DMS 273 treated with DMSO at 0.1 percent for 48 hours (cell line): ENCODE measurements around the gene AGBL4.

Experiments used
- DNase-seq: peaks from one replicate; lab custom pipeline; 2025; lab: John Stamatoyannopoulos, UW

Gene AGBL4

DNA sequence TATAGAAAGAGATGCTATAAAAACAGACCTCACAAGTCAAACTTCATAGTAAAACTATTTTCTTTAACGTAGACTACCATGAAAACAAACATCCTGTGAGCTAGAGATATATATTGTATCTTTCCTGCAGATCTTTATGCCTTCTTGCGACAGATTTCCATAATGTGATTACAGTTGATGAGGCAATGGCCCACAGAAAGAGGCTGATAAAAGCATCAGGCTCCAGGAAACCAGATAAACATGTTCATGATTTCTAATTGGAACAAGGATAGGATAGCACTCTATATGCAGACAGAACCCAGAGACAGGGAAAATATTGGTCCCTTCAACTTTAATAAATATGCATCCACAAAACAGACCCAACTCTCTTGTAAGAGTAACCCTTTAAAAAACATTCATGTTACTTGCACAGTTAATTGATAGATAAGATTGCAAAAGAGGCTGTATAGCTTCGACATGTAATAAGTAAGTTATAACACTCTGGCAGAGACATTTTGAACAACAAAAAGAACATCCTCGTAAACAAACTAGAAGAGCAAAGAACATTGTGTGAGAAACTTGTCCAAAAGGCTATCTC is 329.4 kb downstream of the AGBL4 start:
- no peak for DNase-seq

DNA sequence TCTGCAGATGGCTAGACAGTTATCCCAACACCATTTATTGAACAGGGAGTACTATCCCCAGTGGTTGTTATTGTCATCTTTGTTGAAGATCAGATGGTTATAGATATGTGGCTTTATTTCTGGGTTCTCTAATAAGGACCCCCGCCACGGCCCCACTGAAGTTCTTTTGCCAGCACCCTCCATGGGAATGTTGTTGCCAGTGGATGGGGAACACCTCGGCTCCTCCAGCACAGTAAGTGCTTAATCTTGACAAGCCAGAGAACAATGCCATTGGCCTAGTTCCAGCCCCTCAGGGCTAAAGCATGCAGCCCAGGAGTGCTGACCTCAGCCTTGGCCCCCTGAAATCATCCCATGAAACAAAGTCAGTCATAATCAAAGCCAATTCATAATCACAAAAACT is 337.6 kb downstream of the AGBL4 start:
- no peak for DNase-seq

DNA sequence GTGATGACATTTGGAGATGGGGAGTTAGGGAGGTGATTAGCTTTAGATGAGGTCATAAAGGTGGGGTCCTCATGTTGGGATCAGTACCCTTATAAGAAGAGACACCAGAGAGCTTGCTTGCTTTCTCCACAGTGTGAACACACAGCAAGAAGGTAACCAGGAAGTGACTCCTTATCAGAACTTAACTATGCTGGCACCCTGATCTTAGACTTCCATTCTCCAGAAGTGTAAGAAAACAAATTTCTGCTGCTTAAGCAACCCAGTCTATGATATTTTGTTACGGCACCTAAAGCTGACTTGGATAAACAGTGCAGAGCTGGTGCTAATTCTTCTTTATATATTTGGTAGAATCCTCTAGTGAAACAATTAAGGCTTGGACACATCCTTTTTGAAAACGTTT is 346.0 kb downstream of the AGBL4 start:
- no peak for DNase-seq

DNA sequence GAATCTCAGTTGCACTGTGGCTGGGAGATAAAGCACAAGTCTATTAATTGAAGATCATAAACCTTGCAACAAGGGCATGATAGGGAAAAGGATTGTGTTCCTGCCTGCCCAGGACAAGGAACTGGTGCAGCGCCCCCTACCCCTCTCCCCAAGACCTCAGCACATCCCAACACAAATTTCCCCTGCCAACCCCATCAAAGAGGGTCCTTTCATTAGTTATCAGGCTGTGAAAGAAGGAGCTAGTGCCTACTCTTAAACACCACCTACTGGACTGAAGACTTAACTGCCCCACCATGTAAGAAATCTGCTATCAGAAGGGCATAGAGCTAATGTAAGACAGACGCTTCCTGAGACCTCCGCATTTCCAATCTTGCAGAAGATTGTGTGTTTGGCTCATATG is 372.6 kb downstream of the AGBL4 start:
- DNase-seq, result no peak

DNA sequence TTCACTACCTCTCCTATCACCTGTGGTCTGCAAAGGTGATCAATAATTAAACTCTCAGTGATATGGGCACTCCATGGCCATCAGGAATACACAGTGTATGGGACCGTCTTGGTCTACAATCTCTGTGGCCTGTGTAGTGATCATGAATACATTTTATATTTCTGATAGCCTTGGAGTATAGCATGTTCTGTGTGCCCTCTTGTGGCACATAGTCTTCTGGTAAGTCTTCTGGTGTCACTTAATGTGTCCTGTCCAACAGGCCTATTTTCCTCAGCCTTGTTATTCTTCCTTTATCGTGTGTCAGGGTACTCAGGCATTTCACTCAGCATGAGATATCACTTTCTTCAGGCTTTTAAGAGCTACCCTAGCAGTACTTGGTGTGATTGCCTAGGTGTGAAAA is 393.6 kb downstream of the AGBL4 start:
- DNase-seq, result no peak

DNA sequence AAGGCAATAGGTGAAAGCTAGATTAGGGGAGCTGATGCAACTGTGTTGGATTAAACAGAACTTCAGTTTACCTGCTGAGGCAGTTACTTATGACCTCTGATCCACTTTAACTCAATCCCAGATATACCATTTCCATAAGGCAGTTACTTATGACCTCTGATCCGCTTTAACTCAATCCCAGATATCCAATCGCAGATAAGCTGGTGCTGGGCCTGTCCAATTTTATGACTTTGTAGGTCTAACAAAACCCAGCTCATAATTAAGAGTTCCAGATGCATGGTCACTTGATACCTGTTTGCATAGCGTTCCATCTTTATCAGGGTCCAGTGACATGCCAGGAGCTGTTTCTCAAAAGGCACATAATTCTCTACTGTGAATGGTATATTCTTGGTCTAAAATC is 396.0 kb downstream of the AGBL4 start:
- no peak for DNase-seq

DNA sequence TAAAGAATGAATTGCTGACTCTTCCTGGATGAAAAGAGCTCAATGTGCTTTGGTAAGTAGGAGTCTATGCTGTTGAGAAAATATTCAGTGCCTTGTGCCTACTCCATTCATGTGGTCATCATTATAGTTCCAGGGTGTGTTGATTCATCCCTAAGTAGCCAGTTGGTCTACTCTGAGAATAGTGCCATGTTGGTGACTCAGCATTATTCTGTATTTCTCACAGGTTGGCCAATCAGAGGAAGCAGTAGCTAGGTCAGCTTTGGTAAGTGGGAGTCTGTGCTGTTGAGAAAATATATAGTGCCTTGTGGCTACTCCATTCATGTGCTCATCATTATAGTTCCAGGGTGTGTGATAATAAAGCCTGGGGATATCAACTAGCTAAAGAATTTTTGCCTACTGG is 397.3 kb downstream of the AGBL4 start:
- DNase-seq, result no peak

DNA sequence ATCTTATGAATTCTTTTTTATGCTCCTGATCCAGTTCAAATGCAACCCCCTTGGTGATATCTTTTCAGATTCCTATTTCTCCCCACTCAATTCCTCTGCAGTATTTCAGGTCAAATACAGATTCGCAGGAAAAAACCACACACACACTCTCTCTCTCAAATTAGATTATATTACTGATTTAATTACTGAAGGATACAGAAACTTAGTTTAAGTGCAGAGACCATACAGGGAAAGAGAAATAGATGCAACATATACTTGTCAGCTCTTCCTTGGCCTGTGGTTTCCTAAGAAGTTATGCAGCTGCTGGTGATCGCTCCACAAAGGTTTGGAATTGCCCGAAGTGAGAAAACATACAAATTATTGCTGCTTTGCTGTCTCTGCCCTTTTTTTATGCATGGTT is 400.9 kb downstream of the AGBL4 start:
- no peak for DNase-seq

DNA sequence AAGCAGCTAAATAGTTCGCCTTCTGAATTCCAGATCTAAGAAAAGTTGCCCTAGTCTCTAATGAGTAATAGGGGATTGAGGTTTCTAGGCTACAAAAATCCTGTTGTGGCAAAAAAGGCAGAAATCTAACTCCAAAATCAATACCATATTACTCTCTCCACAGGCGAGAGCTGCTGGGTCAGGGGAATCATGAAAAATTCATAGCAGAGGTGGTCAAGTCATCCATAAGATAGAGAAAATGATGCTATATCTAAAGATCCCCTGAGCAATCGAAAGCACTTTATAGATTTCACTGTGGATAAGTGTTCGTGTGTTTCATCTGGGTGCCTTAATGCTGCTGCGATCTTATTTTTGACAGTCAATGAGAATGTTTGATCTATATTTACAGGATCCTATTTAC is 417.7 kb downstream of the AGBL4 start:
- no peak for DNase-seq

DNA sequence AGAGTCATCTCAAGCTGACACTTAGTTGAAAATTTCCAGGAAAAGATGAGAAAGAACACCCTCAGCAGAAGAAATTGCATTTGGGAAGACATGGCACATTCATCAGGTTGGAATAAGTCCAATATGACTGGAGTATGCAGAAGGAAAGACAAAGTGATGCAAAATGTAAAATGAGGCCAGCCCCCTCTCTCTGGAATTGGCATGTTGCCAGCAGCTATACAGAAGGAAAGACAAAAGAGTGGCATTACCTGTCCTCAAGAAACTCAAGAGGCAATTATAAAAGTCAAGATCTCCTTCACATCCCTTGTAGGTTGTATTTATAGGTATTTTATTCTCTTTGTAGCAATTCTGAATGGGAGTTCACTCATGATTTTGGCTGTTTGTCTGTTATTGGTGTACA is 426.3 kb downstream of the AGBL4 start:
- no peak for DNase-seq

DNA sequence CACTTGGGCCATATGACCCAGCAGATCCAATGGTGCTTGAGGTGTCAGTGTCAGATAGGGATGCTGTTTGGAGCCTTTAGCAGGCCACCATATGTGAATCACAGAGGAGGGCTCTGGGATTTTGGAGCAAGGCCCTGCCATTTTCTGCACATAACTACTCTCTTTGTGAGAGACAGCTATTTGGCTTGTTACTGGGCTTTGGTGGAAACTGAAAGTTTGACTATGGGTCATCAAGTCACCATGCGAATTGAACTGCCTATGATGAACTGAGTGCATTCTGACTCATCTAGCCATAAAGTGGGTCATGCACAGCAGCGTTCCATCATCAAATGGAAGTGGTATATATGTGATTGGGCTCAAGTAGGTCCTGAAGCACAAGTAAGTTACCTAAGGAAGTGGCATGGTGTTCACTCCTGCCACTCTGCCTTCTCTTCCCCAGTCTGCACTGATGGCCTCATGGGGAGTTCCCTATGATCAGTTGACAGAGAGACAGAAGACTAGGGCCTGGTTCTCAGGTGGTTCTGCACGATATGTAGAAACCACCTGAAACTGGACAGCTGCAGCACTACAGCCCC is 447.3 kb downstream of the AGBL4 start:
- no peak for DNase-seq

DNA sequence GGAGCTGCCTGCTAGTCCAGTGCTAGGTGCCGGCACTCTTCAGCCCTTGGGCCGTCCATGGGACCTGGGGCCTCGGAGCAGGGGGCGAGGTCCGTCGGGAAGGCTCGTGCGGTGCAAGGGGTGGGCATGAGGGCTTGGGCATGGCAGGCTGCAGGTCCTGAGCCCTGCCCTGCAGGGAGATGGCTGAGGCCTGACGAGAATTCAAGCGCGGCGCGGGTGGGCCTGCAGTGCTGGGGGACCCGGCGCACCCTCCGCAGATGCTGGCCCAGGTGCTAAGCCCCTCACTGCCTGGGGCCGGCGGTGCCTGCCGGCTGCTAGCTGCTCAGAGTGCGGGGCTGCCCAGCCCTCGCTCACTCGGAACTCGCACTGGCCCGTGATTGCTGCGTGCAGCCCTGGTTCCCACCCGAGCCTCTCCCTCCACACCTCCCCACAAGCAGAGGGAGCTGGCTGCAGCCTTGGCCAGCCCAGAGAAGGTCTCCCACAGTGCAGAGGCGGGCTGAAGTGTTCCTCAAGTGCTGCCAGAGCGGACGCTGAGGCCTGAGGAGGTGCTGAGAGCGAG is 467.0 kb downstream of the AGBL4 start:
- no peak for DNase-seq

DNA sequence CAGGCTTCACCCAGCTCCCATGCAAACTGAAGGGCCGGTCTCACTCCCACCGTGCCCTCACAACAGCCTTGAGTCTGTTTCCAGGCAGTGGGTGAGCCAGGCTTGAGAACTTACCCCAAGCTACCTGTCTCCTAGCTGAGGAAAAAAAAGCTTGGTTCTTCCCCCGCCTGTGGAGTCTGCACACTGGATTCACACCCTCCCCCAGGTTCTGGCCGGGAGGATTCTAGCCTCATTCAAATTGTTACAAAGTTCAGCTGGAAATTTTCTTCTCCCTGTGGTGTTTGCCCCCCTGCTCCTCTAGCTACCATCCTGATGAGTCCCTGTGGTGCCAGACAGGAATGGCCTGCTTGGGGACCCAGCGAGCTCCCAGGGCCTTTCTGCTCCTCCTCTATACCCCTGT is 471.7 kb downstream of the AGBL4 start:
- DNase-seq, result no peak

DNA sequence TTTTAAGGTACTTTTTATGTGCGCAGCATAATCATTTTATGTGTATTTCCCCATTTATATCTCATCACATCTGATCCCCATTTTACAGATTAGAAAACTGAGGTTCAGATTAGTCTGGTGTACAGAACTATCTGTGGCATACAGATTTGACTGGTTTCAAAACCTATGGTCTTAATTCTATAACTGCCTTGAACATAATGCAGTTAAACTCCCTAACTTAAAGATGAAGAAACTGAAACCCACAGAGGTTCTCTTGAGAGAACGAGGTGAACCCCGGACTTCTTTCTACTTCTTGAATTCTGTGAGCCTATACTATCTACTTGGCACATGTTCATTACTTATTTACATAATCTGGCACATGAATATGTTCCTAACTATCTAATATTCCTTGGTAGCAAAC is 479.1 kb downstream of the AGBL4 start:
- no peak for DNase-seq

DNA sequence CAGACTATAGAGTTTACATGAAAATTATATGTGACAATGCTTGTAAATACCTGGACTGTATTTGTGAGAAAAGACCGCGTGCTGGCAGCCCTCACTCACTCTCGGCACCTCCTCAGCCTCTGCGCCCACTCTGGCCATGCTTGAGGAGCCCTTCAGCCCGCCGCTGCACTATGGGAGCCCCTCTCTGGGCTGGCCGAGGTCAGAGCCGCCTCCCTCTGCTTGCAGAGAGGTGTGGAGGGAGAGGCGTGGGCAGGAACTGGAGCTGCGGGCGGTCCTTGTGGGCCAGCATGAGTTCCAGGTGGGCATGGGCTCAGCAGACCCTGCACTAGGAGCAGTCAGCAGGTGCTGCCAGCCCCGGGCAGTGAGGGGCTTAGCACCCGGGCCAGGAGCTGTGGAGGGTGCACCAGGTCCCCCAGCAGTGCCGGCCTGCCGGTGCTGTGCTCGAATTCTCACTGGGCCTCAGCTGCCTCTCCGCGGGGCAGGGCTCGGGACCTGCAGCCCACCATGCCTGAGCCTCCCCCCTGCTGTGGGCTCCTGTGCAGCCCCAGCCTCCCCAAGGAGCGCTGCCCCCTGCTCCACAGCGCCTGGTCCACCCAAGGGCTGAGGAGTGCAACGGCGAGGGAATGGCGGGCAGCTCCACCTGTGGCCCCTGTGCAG is 482.5 kb downstream of the AGBL4 start:
- no peak for DNase-seq

DNA sequence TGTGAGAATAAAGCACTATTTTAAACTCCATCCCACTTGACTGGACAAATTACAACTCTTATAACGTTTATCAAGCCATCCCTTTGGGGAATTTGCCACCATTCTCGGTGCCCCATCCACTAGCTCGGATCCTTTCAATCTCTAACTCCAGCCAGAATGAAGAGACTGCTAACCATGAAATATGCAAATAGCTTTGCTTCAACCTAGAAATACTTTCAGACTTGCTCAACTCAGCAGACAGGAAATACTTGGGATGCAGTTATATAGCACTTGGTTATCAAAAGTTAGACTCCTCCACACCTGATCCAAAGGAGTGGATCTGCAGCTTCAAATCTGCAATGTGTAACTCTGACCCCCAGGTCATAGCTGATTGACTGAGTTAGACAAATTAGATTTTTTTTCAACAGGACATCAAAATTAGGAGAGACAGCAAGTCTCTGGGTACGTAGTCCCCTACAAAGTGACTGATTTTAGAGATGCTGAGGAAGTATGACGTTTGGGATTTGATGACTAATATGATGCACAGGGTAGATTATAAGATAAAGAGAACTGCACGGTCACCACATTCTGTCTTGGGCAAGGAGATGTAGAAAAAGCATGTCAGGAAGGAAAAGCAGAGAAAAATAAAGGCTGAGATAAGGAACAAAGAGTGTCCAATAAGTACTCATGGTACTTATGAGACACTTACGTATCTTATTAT is 496.0 kb downstream of the AGBL4 start:
- no peak for DNase-seq

DNA sequence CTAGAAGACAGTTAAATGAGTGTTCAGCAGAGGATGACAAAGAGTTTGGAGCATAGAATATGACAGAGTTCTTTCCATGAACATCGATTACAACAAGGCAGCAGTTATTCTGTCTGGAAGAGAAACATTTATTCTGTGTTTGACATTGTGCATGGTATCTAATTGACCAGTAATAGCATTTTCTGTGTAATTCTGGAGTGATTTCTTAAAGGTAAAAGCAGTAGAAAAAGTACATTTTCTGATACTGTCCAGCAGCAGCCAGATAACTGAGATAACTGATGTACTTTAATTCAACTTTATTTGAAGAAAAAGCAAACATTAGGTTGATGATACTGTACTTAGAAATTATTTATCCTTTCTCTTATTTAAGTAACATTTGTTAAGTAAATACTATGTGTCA is 497.1 kb downstream of the AGBL4 start:
- DNase-seq, result no peak

DNA sequence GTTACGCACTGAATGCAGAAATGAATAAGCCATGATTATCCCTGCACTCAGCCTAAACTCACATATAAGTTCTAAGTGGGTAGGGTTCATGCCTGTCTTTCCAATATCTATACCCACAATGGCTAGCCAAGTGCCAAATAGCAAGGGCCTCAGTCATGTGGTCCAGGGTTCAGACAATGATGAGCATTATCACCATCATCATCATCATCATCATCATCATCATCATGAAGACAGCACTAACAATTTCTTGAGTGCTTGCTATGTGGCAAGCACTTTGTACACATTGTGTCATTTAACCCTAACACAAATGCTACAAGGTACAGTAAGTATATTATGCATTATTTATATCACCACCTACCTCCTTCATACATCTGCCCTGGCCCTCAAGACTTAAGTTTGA is 500.0 kb downstream of the AGBL4 start:
- no peak for DNase-seq

DNA sequence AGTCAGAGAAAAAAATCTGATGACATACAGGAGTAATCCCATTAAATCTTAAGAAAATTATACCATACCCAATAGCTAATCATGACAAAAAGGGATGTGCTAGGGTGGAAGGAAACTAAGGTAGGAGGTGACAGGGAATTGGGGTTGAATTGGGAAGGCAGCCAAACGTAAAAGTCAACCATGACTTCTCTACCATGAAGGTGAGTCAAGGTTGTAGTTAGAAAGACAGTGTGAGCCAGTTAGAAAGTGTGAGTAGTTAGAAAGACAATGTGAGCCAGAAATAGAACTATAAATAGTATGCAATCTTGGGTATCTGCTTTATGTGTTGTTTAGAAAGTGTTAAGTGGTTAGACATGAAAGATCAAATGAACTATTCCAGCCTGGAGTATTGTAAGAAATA is 556.8 kb downstream of the AGBL4 start:
- DNase-seq, result no peak

DNA sequence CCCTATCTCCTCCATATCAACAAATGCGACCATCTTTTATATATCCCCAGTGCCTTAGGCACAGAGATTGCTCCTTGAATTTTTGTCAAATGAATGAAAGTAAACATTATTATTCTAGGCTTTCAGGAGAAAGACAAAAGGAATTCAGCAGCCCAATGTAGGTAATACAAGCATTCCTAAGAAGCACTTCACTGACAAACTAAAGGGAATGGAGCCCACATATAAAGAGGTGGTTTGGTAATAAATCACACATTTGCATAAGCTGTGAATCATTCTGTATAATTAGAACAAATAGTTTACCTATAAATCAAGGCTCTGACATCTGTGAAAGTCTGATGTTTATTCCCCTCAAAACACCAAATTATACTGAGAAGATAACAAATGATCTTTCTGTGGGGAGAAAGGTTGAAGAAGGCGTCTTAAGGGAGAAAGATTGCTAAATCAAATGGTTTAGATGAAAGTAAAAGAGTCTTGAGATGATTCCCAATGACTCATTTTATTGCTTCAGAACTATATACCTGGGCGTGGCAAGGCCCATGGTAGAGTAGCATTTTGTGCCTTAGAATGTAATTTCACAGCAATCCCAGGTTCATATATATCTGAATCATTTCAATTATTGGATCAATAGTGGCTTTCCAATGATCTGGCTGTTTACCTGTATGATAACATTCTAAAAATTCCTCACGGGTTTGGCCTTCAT is 558.1 kb downstream of the AGBL4 start:
- DNase-seq, result no peak

DNA sequence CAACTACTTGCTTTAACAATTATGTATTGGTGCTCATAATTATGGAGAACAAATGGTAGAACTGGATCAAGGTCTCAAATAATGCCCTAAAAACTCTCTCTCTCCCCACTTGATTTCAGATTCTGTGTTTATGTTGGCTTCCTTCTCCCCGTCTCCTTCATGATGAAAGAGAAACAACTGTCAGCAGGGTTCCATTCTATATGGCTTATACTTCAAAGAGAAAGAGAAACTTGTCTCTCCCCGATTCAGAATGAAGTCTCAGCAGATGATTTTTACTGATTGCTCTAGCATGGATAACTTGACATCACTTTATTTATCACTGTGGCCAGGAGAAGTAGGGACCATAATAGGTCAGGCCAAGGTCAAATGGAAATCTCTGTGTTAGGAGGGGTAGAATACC is 575.6 kb downstream of the AGBL4 start:
- no peak for DNase-seq

DNA sequence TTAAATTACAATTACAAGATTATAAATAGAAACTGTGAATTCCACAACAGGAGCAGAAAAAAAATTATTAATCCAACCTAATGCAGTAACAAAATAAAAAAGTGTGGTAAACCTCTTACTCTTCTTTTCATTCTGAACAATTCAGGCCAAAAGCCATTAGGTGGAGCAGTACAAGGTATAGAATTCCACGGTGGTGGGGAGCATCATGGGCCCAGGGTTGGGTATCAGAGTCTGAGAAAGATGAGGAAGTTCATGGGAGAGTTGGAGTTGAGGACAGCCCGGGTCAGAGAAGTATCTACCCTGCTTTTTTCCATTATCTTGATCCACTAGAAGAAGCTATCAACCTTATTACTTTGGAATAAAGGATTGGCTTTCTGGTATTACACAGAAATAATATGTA is 586.9 kb downstream of the AGBL4 start:
- no peak for DNase-seq

DNA sequence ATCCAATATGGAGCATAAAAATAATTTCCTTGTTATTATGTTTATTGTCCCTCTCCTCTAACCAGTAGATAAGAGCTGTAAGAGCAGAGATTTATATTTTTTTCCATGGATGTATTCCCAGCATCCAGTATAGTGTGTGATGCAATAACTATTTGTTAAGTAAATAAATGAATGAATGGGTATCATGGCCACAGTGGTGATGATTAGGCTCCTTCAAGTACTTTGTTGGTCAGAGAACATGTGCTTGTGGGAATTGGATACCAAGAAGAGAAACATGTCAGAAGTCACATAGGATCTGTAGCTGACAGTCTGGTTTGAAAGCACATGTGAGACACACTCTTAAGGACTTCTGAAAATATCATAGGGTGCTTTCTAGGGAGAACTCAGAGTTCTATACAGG is 588.5 kb downstream of the AGBL4 start:
- no peak for DNase-seq
